ENCODE results near the gene ARAP2.

Gene ARAP2

DNA sequence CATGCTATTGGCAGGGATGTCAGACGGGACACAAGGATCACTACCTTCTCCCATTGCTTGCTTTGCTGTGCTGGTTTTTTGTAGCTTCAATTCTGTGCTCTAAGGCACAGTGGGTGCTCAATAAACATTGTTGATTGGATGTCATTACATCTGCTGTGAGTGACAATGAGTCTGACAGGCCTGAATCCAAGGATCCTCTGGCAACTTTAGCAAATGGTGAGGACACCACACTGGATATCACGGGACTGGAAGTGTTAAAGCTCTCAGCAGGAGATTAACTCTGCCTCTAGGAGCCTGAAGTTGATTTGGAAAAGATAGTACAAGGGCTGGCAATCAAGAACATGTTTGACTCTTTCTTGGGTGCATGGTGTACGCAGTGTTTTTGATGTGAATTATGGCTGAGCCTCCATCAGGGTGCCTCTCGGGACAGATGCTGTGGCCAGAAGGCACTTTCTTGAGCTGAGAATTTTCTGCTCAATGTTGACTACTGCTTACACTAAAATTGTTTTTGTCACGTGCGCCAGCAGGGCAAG lies 217.9 kb downstream of the ARAP2 start:
- no peak for DNase-seq

DNA sequence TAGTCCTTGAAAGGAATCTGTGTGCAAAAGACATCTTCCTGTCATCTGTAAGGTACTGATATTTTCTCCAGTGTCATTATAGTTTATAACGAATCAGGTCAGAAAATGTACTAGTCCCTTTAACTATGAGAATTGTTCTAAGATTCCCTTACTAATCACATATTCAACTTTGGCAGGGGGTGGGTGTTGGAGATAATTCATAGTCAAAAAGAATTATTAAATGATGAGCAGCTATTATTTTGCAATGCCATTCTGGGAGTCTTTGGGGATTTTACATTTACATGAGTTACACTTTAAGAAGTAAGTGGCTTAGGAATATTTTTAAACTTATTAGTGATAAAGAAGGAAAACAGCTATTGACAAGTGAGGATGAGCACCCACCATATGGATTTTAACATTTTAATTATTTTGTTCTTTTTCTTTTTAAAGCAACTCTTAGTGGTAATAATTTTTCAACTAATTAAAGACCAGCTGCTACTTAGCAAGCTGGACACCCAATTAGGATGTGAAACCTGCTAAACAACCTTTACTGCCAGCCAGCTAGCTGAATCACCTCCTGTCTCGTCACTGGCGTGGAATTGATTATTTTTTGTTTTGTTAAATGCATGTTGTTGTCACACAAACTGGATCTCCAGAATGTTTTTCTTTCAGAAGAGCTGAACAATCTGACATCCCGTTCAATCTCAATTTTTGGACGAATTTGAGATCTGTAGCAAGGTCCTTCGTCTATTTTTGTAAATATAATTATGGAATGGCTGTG lies 219.2 kb downstream of the ARAP2 start:
- DNase-seq, result no peak

DNA sequence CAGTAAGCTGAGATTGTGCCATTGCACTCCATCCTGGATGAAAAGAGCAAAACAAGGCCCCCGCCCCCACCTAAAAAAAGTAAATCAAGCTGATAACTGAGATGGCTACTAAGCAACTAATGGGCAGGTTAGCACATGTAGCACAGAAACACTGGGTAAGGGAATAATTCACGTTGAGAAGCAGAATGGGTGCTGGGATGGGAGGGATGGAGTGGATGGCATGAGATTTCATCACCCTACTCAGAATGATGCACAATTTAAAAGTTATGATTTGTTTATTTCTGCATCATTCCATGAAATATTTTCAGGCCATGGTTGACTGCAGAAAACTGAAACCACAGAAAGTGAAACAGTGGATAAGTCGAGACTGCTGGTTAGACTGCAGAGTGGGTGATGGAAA lies 224.0 kb downstream of the ARAP2 start:
- no peak for DNase-seq

All from activated gamma-delta T cell (primary cell).